Effector CD4-positive, alpha-beta T cell (primary cell): ENCODE data around the gene SLC48A1.

Experiments used
- DNase-seq: peaks from one replicate; pipeline ENCODE4 v3.0.0-alpha.2; 2020

Gene SLC48A1

DNA sequence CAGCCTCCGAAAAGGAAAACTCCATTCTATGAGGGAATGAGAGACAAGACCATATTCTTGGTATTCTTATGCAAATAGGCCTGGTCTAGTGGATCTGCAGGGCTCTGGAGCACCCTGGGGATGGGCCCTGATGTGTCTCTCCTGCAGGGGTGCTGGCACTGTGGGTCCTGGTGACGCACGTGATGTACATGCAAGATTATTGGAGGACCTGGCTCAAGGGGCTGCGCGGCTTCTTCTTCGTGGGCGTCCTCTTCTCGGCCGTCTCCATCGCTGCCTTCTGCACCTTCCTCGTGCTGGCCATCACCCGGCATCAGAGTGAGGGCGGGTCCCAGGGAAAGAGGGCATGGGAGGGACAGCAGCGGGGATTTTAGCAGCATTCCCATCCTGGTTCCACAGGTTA lies 5.8 kb downstream of the SLC48A1 start:
- no peak for DNase-seq

DNA sequence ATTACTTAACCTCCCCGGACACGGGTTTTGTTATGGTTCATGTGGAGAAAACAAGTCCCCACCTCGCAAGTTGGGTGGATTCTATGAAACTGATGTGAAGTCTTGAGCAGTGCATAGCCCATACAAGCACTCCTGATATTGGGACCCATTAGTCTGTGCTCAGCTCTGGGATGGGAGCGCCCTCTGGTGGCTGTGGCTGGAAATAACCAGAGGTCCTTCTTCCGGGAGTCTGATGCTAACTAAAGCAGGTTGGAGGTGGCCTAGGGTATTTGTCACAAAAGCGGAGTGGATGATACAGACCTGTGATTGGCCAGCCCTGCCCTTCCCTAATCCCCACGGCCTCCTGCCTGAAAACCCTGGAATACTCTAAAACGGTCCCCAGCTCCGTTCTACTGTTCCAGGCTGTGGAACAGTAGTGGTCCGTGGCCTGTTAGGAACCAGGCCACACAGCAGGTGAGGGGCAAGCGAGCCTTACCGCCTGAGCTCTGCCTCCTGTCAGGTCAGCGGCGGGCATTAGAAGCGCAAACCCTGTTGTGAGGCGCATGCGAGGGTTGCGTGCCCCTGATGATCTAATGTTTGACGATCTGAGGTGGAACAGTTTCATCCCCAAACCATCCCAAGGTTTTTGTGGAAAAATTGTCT lies 6.4 kb downstream of the SLC48A1 start:
- DNase-seq = peak; percentile 92

DNA sequence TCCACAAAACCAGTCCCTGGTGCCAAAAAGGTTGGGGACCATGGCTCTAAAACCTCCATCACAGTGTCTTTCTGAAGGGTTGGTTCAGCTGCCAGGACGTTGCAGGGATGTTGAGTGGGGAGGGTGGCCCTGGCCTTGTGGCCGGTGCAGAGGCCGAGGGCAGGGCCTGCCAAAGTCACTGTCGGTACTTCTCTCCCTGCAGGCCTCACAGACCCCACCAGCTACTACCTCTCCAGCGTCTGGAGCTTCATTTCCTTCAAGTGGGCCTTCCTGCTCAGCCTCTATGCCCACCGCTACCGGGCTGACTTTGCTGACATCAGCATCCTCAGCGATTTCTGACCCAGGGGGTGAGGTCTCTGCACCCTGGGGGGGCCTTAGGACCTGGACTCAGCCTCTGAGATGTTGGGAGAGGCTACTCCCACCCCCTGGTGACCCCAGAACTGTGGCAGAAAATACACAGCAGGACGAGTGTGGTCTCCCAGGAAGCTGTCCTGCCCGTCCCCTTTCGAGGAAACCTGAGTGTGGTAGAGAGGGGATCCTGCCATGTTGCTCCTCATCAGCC lies 7.0 kb downstream of the SLC48A1 start:
- DNase-seq = no peak

DNA sequence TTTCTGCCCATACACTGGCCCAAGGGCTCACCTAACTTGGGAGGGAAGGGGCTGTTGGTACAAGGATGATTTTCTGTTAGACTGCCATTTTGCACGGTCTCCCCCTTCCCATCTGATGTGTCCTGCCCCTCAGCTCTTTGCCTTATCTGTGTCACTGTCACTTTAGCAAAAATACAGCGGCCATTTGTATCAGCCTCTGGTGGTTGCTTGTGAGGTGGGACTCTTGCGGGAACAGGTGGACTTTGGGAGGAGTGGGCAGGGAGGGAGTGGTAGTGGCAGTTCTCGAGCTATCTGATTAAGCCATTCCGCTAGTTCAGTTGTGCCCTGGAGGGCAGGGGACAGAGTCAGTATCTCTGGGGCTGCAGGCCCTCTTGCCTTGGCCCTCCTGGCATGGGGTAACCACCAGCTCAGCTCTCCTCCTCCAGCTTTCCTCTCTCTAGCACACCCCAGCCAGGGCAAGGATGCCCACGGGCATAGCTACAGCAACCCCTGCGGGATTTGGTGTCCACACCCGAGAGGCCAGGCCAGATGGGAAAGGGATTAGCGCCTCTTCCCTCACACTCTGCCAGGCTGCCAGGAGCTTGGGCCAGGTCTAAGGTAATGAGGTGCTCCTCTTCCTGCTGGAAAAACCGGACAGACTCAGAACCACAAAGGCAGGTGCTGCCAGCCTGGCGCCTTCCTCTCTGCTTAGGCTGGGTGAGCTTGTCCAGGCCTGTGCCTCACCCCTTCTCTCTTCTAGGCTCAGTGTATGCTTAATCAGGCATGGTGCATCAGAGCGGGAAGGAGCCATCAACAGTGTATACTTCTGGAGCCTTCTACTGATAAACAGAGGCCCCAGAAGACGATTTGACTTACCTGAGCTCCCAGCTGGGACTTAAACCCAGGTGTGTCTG lies 8.7 kb downstream of the SLC48A1 start:
- no peak for DNase-seq

DNA sequence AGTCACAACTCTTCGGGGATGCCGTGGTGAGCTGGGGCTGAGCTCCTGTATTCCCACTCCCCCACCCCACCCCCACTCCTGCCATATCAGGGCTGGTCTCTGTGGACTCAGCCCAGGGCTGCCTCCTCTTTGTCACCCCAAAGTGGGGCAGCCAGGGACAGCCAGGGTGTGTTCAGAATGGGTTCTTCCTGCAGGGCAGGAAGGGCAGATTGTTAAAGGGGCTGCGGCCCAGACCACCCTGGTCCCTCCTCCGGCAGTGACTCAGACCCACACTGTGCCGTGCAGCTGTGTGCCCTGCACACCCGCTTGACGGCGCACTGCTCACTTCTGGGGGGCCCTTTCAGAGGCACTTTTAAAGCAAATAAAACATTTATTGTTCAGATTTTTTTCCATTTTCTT lies 9.3 kb downstream of the SLC48A1 start:
- DNase-seq = no peak

DNA sequence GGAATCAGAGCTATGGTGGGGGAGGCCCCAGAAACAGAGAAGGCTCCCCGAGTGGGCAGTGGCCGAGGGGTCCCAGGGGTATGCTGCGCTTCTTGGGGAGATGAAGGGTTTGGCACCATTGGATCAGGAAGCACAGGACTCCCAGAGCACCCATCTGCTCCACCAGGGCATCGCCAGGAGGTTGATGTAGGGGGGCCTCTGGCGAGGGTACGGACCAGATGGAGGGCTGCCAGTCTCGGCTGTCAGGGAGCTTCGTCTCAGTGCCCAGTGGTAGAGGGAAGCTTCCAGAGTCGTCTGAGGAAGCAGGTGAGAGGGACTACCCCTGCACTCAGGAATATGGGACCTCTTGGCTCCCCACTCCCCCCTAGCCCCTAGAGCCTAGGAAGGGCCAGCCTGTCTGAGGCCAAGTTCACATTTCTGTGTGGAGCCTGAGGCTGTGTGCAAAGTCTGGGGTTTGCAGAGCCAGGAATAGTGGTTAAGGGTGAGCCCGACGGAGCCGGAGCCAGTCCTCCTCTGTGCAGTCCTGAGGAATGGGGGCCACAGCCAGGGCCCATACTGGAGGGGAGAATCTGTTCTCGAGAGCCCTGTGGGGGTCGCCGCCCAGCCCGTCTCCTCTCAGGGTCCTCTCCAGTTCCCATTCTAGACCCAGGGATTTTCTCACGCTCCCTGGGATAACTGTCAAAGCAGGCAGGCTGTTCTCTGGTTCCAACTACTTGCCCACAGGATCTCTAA lies 10.2 kb downstream of the SLC48A1 start:
- no peak for DNase-seq

DNA sequence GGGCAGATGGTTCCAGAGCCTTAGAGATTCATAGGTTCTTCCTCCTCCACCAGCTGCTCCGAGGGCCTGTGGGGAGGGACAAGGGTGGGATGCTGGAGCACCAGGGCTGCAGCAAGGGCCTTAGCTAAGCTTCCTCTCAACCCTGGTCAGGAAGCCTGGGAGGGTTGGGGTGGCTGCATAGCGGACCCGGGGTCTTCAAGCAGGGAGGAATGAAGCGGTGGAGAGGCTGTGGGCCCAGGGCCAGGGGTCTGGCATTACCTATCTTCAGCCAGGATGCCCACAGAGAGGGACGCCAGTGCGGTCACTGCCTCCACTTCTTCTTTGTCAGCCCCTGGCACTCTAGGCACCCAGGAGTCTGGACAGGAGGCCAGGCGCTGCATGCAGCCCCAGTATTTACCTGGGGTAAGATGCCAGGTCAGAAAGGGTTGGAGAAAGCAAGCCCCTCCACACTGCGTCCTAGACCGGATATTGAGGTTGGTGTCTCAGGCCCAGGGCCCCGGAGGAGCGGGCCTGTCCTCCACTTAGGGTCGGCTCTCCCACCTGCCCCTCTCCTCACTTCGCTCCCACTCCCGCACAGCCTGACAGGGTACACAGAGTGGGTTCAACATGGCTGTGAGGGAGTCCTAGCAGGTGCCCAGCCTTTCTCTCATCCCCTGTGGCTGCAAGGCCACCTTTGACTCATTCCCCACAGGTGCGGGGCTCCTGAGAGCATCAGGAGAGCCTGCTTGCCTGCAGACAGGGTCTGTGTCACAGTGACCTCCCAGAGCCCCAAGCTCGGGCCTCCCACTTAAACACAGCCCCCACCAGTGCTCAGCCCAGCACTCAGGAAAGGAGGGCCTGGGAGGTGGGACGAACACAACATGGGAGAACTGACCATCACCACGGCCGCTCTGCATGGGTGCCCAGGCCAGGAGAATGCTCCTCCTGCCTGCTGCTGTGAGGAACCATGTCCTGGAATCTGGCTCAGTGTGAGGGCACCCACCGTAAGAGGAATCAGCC lies 11.1 kb downstream of the SLC48A1 start:
- no peak for DNase-seq

DNA sequence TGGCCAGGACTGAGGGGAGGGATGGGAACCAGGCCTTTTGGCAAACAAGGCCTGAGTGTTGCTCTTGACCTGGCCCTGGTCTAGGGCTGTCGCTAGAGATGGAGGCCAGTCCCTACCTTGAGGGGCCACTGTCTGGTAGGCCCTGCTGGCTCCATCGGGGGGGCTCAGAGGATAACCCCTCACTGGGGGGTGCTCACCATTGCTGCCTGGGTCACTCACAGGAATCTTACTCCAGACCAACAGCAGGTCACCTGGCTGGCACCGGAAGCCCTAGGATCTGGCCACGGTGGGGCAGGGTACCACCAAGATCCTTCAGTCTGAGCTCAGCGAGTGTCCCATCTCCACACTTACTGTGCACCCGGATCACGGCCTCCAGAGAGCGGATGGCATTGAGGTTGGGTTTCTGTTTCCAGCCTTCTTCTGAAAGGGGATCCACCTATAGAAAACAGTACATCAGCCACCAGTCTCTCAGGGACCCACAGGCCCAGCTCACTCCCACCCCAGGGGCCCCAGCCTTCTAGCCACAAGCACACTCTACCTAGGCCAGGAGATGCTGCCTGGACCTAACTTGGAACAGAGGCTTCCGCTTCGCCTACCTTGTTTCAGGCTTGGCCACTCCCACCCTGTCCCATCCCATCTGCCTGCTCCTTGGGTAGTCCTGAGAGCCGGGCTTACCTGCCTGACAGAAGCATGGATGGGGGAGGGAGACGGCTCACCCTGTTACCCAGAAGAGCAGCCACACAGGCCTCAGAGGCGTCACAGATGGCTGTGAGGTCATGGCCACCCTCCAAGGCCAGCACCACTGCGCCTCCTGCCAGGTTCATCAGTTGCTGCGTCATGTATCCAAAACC lies 12.2 kb downstream of the SLC48A1 start:
- DNase-seq = no peak

DNA sequence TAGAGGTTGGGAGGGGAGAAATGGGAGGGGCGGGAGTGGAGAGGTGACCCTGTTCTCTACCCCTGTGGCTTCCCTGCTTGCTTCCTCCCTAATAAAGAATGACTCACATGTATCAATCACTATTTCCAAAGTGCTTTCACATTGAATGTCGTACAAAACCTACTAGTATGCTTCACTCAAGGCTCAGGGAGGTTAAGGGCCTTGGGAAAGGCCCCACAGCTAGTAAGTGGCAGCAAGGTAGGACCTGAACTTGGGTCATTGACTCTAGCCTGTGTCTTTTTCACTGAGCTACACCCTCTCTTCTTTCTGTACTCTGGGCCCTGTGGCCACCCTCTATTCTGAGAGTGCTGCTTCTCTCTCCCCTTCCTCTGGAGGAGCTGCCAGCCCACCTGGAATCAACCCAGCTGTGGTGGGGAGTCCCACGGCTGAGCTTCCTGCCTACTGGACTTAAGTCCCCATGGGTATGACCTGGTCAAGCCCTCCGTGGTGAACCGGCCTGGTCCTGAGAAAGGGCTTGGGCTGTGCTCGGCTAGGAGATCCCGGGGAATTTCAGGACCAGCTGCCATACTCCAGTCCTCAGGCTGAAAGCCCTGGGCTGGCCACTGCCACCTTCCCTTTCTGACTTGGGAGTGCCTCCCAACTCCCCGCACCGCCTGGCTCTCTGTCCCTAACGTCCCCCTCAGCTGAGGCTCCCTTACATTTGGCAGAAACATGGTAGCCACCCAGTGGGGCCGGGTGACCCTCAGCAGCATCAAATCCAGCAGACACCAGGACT lies 13.0 kb downstream of the SLC48A1 start:
- no peak for DNase-seq

DNA sequence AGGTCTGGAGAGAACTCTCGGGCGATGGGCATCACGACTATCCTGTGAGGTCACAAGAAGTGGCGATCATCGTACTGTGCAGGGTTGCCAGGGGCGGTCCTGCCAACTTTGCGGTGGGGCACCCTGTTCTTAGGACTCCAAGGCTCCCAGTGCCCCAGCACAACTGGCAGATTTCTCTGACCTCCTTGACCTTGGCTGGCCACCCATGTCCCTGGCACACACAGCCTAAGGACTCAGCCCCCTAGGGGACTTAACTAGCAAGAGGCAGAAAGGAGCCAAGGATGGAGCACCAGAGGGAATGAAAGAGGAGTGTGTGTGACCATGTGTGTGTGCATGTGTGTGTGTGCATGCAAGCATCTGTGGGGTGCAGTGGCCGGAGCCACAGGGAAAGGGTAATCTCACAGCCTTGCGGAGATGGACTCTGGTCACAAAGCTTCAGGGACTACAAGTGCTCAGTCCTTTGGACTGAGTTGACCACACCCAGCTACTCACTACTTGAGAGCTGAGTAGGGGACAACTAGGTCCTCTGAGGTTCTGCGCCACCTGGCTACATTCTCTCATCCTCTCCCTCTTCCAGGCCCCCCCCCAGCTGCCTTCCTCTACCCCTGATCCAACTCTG lies 13.7 kb downstream of the SLC48A1 start:
- DNase-seq = no peak

DNA sequence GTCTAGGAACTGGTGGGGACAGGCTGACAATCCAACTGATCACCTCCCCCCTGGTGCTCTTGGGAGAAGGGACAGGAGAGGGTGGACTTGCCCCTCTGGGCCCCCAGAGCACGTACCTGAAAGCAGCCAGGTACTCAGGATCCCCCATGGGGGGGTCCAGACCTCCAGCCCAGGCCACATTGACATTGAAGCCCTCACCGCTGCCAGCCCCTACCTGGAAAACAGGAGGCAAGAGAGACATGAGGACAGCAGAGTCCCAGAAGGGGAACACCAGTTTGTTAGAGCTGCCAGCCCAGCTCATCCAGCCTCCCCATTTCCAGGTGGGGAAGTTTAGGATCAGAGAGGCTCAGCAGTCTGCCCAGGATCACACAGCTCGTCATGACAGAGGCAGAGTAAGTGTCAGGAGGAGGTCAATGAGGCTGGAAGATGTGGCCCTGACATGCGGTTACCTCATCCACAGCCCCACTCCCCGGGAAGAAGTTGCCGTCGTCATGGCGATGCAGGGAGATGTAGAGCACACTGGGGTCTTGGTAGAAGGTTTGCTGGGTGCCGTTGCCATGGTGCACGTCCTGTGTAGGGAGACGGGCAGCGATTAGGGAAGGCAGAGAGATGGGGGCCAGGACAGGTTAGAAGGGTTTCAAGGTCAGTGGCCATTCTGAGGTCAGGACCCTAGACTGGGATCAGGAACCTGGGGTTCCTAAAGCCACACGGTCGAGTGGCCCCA lies 14.7 kb downstream of the SLC48A1 start:
- DNase-seq = no peak

DNA sequence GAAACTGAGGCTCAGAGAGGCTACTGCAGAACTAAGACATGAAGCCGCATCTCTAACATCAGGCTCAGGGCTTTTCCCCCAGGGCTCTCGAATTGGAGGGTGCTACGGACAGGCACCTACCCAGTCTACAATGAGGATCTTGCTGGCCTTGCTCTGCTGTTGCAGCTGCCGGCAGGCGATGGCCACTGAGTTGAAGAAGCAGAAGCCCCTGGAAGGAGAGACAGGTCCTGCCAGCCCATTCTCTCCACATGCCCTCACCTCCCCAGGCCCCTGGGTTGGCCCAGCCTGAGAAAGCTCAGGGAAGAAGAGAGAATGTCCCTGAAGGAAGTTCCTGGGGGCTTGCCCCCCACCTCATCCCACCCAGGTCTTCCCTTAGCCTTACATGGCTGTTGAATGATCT lies 16.1 kb downstream of the SLC48A1 start:
- DNase-seq = no peak

DNA sequence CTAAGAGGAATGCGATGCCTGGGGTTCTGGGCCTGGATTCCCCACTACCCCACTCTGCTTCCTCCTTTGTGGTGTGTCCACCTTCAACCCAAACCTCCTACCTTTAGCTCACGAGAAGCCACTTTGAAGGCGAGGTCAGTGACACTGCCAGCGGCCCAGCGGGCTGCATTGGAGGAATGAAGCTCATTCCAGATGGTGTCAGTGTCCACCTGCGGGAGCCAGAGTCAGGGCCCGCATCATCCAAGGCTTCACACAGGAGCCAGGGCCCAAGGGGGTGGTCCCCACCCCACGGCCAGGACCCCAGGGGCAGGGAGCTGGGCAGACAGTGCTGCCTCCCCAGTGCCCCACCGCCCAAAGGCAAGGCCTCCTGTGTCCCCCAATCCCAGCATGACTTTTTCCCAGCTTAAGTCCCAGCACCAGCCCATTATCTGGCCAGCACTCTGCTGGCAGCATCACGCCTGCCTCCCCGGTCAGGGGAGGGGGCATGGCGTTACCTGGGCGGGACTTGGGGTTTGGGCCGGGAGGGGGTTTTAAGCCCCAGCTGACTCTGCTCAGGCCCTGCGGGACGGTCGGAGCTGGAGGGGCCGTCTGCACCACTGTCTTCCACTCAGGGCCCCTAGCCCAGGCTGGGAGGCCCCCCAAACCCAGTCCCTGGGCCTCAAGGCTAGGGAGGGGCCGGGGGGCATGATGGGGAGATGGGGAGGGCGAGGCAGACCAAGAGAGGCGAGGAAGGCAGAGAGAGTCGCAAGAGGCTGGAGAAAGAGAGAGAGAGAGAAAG lies 16.9 kb downstream of the SLC48A1 start:
- DNase-seq = no peak

DNA sequence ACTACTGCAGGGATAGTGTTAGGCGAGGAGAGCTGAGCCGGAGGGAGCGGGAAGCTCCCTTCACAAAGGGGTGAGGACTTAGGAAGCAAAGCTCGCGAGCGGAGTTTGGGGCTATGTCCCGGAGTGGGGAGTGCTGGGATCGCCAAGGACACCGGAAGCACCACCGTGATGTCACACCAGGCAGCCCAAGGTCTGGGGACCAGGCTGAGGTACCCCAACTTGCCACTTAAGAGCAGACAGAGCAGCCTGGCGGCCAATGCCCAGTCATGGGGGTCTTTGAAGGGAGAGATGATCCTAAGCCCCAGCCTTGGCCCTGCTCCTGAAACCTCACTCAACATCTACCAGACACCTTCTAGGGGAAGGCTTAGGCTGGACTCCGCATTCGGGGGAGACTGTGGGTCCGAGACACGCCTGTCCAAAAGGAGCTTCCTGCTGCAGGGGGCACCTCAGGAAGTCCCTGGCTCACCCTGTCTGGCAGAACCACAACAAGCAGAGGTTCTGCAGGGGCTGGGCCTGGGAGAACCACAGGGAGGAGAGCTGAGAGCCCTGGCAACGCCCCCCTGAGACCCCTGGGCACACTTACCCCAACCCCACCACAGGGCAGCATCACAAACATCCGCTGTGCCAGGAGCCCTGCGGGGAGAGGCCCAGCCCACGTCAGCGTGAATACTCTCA lies 17.8 kb downstream of the SLC48A1 start:
- no peak for DNase-seq

DNA sequence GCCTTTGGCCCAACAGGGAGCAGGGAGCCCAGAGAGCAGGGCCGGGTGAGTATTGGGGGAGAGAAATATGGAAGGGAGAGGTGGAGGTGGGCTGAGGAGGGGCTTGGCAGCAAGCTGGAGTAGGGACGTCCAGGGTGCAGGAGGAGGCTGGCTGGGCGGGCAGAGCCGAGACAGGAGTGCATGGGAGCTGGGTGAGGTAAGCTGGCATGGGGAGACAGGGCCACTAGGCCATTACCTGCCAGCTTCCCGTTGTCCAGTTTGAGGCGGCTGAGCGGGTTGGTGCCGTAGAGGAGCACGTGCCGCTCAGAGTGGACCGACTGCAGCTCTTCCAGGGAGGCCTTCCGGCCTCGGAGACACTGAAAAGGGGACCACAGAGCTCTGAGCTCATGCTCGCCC lies 18.3 kb downstream of the SLC48A1 start:
- DNase-seq = no peak

DNA sequence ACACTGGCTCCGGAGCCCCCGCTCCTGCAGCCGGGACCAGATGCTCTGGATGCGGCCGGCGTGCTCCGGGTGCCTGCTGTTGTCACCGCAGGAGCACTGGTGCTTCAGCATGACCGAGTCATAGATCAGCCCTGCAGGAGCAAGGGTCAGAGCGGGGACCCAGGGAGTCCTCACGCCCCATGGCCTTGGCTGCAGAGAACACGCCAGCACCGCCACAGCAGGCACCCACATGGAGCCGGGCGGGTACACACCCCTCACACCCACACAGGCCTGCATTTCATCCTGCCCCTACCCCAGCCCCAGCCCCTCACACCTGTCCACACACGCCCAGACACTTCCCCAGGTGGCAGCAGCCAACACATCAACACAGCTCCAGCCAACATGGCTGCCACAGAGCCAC lies 18.8 kb downstream of the SLC48A1 start:
- DNase-seq = no peak

DNA sequence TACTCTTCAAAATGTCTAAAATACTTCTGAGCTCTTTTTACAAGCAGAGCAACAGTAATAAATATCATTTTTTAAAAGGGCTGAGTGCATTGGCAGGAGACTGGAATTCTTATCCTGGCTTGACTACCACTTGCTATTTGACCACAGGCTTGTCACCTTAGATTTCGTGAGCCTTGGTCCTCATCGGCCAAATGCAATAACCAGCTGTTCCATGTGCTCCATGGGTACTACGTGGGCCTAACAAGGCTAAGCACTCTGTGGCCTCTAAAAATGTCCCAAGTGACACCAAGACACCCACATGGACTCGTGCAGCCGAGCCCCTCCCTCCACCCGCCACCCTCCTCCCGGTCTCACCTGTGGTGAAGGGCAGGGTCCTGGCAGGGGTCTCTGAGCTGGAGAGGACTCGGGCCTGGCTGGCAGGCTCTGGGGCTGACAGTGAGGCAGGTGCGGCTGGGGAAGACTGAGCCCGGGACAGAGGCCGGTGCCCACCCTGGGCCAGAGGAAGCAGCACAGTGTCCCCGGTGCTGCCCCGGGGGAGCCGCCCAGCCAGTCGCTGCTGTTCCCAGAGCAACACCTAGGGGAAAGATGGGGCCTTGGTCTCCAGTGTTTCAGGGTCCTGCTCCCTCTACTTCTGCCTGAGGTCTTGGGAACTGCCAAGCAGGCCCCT lies 20.1 kb downstream of the SLC48A1 start:
- no peak for DNase-seq
